Upper lobe of right lung (tissue), 1 donor: ENCODE results near the gene GNAQ. TPM values are rescaled to one million over a fixed set of nuclear protein-coding genes. Genes with fewer than 3 reads are reported as not detected.

Experiments used
- ATAC-seq: fragments of 200-7000 bp; cut with Tn5 transposase; one replicate; pipeline ENCODE4 v1.9.1; 2020; ENCODE audit warnings: mild to moderate bottlenecking, moderate library complexity
- DNase-seq: peaks from one replicate; pipeline ENCODE4 v3.0.0-alpha.2; 2020
- H3K27ac ChIP-seq: fragments of 200-600 bp; one replicate; pipeline ENCODE4 v1.8.0; 2022
- H3K27me3 ChIP-seq: fragments of 200-600 bp; one replicate; pipeline ENCODE4 v1.8.0; 2022; ENCODE audit warnings: mild to moderate bottlenecking
- H3K36me3 ChIP-seq: fragments of 200-600 bp; one replicate; pipeline ENCODE4 v1.8.0; 2022
- H3K4me1 ChIP-seq: fragments of 200-600 bp; one replicate; pipeline ENCODE4 v1.8.0; 2022
- H3K4me3 ChIP-seq: fragments of 200-600 bp; one replicate; pipeline ENCODE4 v1.8.0; 2022; ENCODE audit warnings: mild to moderate bottlenecking
- H3K9me3 ChIP-seq: fragments of 200-600 bp; one replicate; pipeline ENCODE4 v1.8.0; 2022
- CTCF ChIP-seq: fragments of 200-600 bp; IDR thresholded peaks from one replicate; pipeline ENCODE4 v1.8.0; 2022; ENCODE audit warnings: antibody characterized with exemption
- intact Hi-C: fragments of 100-400 bp; cut with DNase I; formaldehyde crosslinking; loops from one replicate; pipeline ENCODE4 v1.11.0; 2022
- total RNA-seq: library from RNA; stranded (reverse); fragmentation: NEBNext Ultra II Directional; extraction: Animal tissue kit (Norgen Biotek cat#: 25700); gene quantifications from one replicate; pipeline ENCODE4 v1.2.1, GENCODE V29; 2021
- donor health status: DM: no; HTN: yes; CAD: no; lungs with severe emphysema.

GNAQ gene
- total RNA-seq, 1 donor from 2014 or later: 132 TPM

DNA sequence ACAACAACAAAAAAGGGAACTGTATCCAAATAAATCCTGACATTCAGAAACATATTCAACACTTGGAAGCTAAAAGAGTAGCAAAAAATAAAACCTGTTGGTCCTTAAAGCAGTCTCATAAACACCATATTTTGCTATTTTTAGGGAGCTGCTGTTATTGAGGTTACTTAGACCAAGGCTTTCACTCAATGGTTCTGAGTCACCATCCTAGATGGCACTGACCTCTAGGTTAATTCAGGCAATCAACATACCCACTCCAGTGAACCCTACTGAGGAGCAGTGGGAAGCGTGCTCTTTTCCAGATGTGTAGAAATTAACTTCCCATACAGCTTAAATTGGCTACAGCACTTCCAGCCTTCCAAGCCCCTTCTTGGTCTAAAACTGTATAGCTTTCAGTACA, 5.2 kb downstream of the GNAQ start:
- intact Hi-C loops: loop anchor here (10.0 kb wide), 1 partner anchor 52 kb away; no protein-coding TSS in a partner anchor
- Histone ChIP-seq H3K4me1 (peaks cover 57% of the 10 kb centered on the region), H3K4me3 (peak overlapping the region; percentile 2), H3K9me3 (no peaks in the 10 kb centered on the region), H3K27me3 (no peaks in the 10 kb centered on the region), H3K36me3 (no peaks in the 10 kb centered on the region), H3K27ac (peak overlapping the region; percentile 8)
- DNase-seq (no peak), ATAC-seq (no peak)
- TF ChIP-seq CTCF: no peak

GRCh38 chr9:78025186-78025585, 6.4 kb downstream of the GNAQ start:
- Histone ChIP-seq H3K9me3 (no peaks in the 10 kb centered on the region), H3K4me3 (no peak overlapping the region), H3K4me1 (peaks cover 69% of the 10 kb centered on the region), H3K27ac (peak overlapping the region; percentile 18), H3K36me3 (no peaks in the 10 kb centered on the region), H3K27me3 (no peaks in the 10 kb centered on the region)
- intact Hi-C loops: loop anchor here (10.0 kb wide), 1 partner anchor 50 kb away; no protein-coding TSS in a partner anchor
- ATAC-seq (no peak), DNase-seq (no peak)
- no peak for TF ChIP-seq CTCF

- no peaks in the 10 kb centered on the region for H3K36me3 ChIP-seq
- peak; percentile 91 for ATAC-seq
- peaks cover 80% of the 10 kb centered on the region for H3K4me1 ChIP-seq
- no peak for TF ChIP-seq CTCF
- no peaks in the 10 kb centered on the region for H3K9me3 ChIP-seq
- H3K4me3 ChIP-seq: peak overlapping the region; percentile 23
- intact Hi-C loops: loop anchor here (10.0 kb wide), 1 partner anchor 48 kb away; no protein-coding TSS in a partner anchor
- no peaks in the 10 kb centered on the region for H3K27me3 ChIP-seq
- H3K27ac ChIP-seq: peak overlapping the region; percentile 70
- no peak for DNase-seq
These were observed 8.4 kb downstream of the GNAQ start for GRCh38 chr9:78023003-78023741.

DNA sequence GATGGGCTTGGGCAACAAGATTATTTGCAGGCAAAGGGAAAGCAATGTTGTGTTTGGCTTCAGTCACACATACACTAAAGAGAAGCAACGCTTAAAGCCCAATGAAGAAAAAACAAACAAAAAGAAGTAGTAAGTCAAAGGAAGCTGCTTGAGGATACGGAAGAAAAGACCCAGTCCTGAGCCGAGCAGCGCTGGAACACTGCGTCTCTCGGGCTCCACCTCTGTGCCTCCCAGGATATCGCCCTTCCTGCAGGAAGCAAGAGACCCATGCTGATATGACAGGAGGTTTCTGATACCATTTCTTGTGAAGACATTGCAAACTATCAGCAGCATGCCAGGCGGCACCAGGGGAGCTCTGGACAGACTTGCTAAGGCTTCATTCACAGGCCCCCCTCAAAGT, 9.9 kb downstream of the GNAQ start:
- Histone ChIP-seq H3K27me3 (no peaks in the 10 kb centered on the region), H3K9me3 (no peaks in the 10 kb centered on the region), H3K36me3 (no peaks in the 10 kb centered on the region), H3K4me1 (peaks cover 81% of the 10 kb centered on the region), H3K27ac (peak overlapping the region; percentile 70), H3K4me3 (peak overlapping the region; percentile 21)
- peak; percentile 83 for ATAC-seq
- peak; percentile 38 for TF ChIP-seq CTCF
- peak; percentile 70 for DNase-seq
- intact Hi-C loops: loop anchor here (10.0 kb wide), 1 partner anchor 47 kb away; no protein-coding TSS in a partner anchor

- no peaks in the 10 kb centered on the region for H3K36me3 ChIP-seq
- intact Hi-C loops: no loop called here
These were observed 14.4 kb downstream of the GNAQ start for GRCh38 chr9:78017190-78017693.

More at GRCh38 chr9:78017190-78017693, 14.4 kb downstream of the GNAQ start:
- no peak overlapping the region for H3K27ac ChIP-seq
- H3K9me3 ChIP-seq: no peaks in the 10 kb centered on the region
- no peak for TF ChIP-seq CTCF
- no peak overlapping the region for H3K4me3 ChIP-seq
- H3K27me3 ChIP-seq: no peaks in the 10 kb centered on the region
- DNase-seq (no peak), ATAC-seq (no peak)
- peaks cover 41% of the 10 kb centered on the region for H3K4me1 ChIP-seq
